Measurements from ENCODE around the gene MRPL43.
A peak's percentile ranks its signal among the peaks of the same experiment; 100 is the strongest.

Gene MRPL43

GRCh38 chr10:100998183-100998990 lies 11.1 kb upstream of the MRPL43 start:
- H3K36me3 ChIP-seq (ENCODE audit: control insufficient read depth in 5 of 5, insufficient read depth in 5 of 5, low read length in 5 of 5), result peaks cover 0 to 20% (median 11%) of the 10 kb centered on the region in 5 donors
- peak overlapping the region; percentile 69 to 99 (median 92) for H3K9ac ChIP-seq (ENCODE audit: low read length in 5 of 5)
- no peaks in the 10 kb centered on the region for H3K27me3 ChIP-seq (ENCODE audit: control insufficient read depth in 5 of 5, insufficient read depth in 4 of 5, low read length in 5 of 5)
- peak overlapping the region; percentile 72 to 93 (median 88) for H3K4me3 ChIP-seq (ENCODE audit: low read depth in 1 of 5, low read length in 5 of 5)
- H3K27ac ChIP-seq (ENCODE audit: low read depth, low read length), result peak overlapping the region; percentile 91
- no peaks in the 10 kb centered on the region for H3K9me3 ChIP-seq (ENCODE audit: control insufficient read depth in 5 of 5, low read length in 5 of 5)
- H3K4me1 ChIP-seq (ENCODE audit: control insufficient read depth in 5 of 5, insufficient read depth in 5 of 5, low read length in 5 of 5), result peaks cover 16 to 64% (median 54%) of the 10 kb centered on the region in 5 donors

GRCh38 chr10:100997360-100998182 lies 10.3 kb upstream of the MRPL43 start:
- peaks cover 16 to 56% (median 49%) of the 10 kb centered on the region in 5 donors for H3K4me1 ChIP-seq (ENCODE audit: control insufficient read depth in 5 of 5, insufficient read depth in 5 of 5, low read length in 5 of 5)
- H3K36me3 ChIP-seq (ENCODE audit: control insufficient read depth in 5 of 5, insufficient read depth in 5 of 5, low read length in 5 of 5), result peaks cover 0 to 17% (median 9%) of the 10 kb centered on the region in 5 donors
- peak overlapping the region; percentile 69 to 93 (median 75) for H3K4me3 ChIP-seq (ENCODE audit: low read depth in 1 of 5, low read length in 5 of 5)
- no peaks in the 10 kb centered on the region for H3K9me3 ChIP-seq (ENCODE audit: control insufficient read depth in 5 of 5, low read length in 5 of 5)
- H3K9ac ChIP-seq (ENCODE audit: low read length in 5 of 5), result peak overlapping the region; percentile 69 to 99 (median 92)
- H3K27ac ChIP-seq (ENCODE audit: low read depth, low read length), result peak overlapping the region; percentile 91
- H3K27me3 ChIP-seq (ENCODE audit: control insufficient read depth in 5 of 5, insufficient read depth in 4 of 5, low read length in 5 of 5), result no peaks in the 10 kb centered on the region

GRCh38 chr10:100996678-100997359 lies 9.5 kb upstream of the MRPL43 start:
- H3K27ac ChIP-seq (ENCODE audit: low read depth, low read length), result peak overlapping the region; percentile 91
- H3K4me1 ChIP-seq (ENCODE audit: control insufficient read depth in 5 of 5, insufficient read depth in 5 of 5, low read length in 5 of 5), result peaks cover 11 to 48% (median 41%) of the 10 kb centered on the region in 5 donors
- H3K36me3 ChIP-seq (ENCODE audit: control insufficient read depth in 5 of 5, insufficient read depth in 5 of 5, low read length in 5 of 5), result peaks cover 0 to 12% (median 7%) of the 10 kb centered on the region in 5 donors
- peak overlapping the region in 4 of 5 donors; percentile 76 to 99 (median 94) for H3K9ac ChIP-seq (ENCODE audit: low read length in 5 of 5)
- H3K27me3 ChIP-seq (ENCODE audit: control insufficient read depth in 5 of 5, insufficient read depth in 4 of 5, low read length in 5 of 5), result no peaks in the 10 kb centered on the region
- peak overlapping the region; percentile 55 to 93 (median 75) for H3K4me3 ChIP-seq (ENCODE audit: low read depth in 1 of 5, low read length in 5 of 5)
- H3K9me3 ChIP-seq (ENCODE audit: control insufficient read depth in 5 of 5, low read length in 5 of 5), result no peaks in the 10 kb centered on the region

GRCh38 chr10:100995181-100995580 lies 7.9 kb upstream of the MRPL43 start:
- H3K4me3 ChIP-seq (ENCODE audit: low read depth in 1 of 5, low read length in 5 of 5), result no peak overlapping the region
- peaks cover 0 to 26% (median 19%) of the 10 kb centered on the region in 5 donors for H3K36me3 ChIP-seq (ENCODE audit: control insufficient read depth in 5 of 5, insufficient read depth in 5 of 5, low read length in 5 of 5)
- no peak overlapping the region for H3K27ac ChIP-seq (ENCODE audit: low read depth, low read length)
- H3K27me3 ChIP-seq (ENCODE audit: control insufficient read depth in 5 of 5, insufficient read depth in 4 of 5, low read length in 5 of 5), result no peaks in the 10 kb centered on the region
- H3K9ac ChIP-seq (ENCODE audit: low read length in 5 of 5), result no peak overlapping the region
- H3K9me3 ChIP-seq (ENCODE audit: control insufficient read depth in 5 of 5, low read length in 5 of 5), result no peaks in the 10 kb centered on the region
- peaks cover 3 to 32% (median 26%) of the 10 kb centered on the region in 5 donors for H3K4me1 ChIP-seq (ENCODE audit: control insufficient read depth in 5 of 5, insufficient read depth in 5 of 5, low read length in 5 of 5)

GRCh38 chr10:100993986-100994708 lies 6.8 kb upstream of the MRPL43 start:
- Histone ChIP-seq H3K4me3 (ENCODE audit: low read depth in 1 of 5, low read length in 5 of 5) (no peak overlapping the region), H3K9me3 (ENCODE audit: control insufficient read depth in 5 of 5, low read length in 5 of 5) (no peaks in the 10 kb centered on the region), H3K4me1 (ENCODE audit: control insufficient read depth in 5 of 5, insufficient read depth in 5 of 5, low read length in 5 of 5) (peaks cover 3 to 29% (median 23%) of the 10 kb centered on the region in 5 donors), H3K9ac (ENCODE audit: low read length in 5 of 5) (no peak overlapping the region), H3K36me3 (ENCODE audit: control insufficient read depth in 5 of 5, insufficient read depth in 5 of 5, low read length in 5 of 5) (peaks cover 0 to 34% (median 22%) of the 10 kb centered on the region in 5 donors), H3K27me3 (ENCODE audit: control insufficient read depth in 5 of 5, insufficient read depth in 4 of 5, low read length in 5 of 5) (no peaks in the 10 kb centered on the region), H3K27ac (ENCODE audit: low read depth, low read length) (no peak overlapping the region)

GRCh38 chr10:100989088-100989487 lies 1.8 kb upstream of the MRPL43 start:
- H3K36me3 ChIP-seq (ENCODE audit: control insufficient read depth in 5 of 5, insufficient read depth in 5 of 5, low read length in 5 of 5), result peaks cover 0 to 49% (median 23%) of the 10 kb centered on the region in 5 donors
- no peak overlapping the region for H3K4me3 ChIP-seq (ENCODE audit: low read depth in 1 of 5, low read length in 5 of 5)
- no peak overlapping the region for H3K9ac ChIP-seq (ENCODE audit: low read length in 5 of 5)
- H3K9me3 ChIP-seq (ENCODE audit: control insufficient read depth in 5 of 5, low read length in 5 of 5), result no peaks in the 10 kb centered on the region
- H3K4me1 ChIP-seq (ENCODE audit: control insufficient read depth in 5 of 5, insufficient read depth in 5 of 5, low read length in 5 of 5), result peaks cover 8 to 26% (median 23%) of the 10 kb centered on the region in 5 donors
- no peak overlapping the region for H3K27ac ChIP-seq (ENCODE audit: low read depth, low read length)
- H3K27me3 ChIP-seq (ENCODE audit: control insufficient read depth in 5 of 5, insufficient read depth in 4 of 5, low read length in 5 of 5), result no peaks in the 10 kb centered on the region

GRCh38 chr10:100988166-100988565 lies 869 bp upstream of the MRPL43 start:
- Histone ChIP-seq H3K9me3 (ENCODE audit: control insufficient read depth in 5 of 5, low read length in 5 of 5) (no peaks in the 10 kb centered on the region), H3K9ac (ENCODE audit: low read length in 5 of 5) (peak overlapping the region in 3 of 5 donors; percentile 8 to 93 (median 89)), H3K27me3 (ENCODE audit: control insufficient read depth in 5 of 5, insufficient read depth in 4 of 5, low read length in 5 of 5) (no peaks in the 10 kb centered on the region), H3K4me3 (ENCODE audit: low read depth in 1 of 5, low read length in 5 of 5) (peak overlapping the region; percentile 87 to 96 (median 93)), H3K4me1 (ENCODE audit: control insufficient read depth in 5 of 5, insufficient read depth in 5 of 5, low read length in 5 of 5) (peaks cover 8 to 26% (median 23%) of the 10 kb centered on the region in 5 donors), H3K27ac (ENCODE audit: low read depth, low read length) (no peak overlapping the region), H3K36me3 (ENCODE audit: control insufficient read depth in 5 of 5, insufficient read depth in 5 of 5, low read length in 5 of 5) (peaks cover 0 to 48% (median 22%) of the 10 kb centered on the region in 5 donors)

GRCh38 chr10:100987685-100988049 lies 370 bp upstream of the MRPL43 start:
- Histone ChIP-seq H3K9me3 (ENCODE audit: control insufficient read depth in 5 of 5, low read length in 5 of 5) (no peaks in the 10 kb centered on the region), H3K36me3 (ENCODE audit: control insufficient read depth in 5 of 5, insufficient read depth in 5 of 5, low read length in 5 of 5) (peaks cover 0 to 50% (median 24%) of the 10 kb centered on the region in 5 donors), H3K4me3 (ENCODE audit: low read depth in 1 of 5, low read length in 5 of 5) (peak overlapping the region; percentile 87 to 96 (median 93)), H3K27ac (ENCODE audit: low read depth, low read length) (peak overlapping the region; percentile 74), H3K9ac (ENCODE audit: low read length in 5 of 5) (peak overlapping the region in 4 of 5 donors; percentile 77 to 93 (median 88)), H3K27me3 (ENCODE audit: control insufficient read depth in 5 of 5, insufficient read depth in 4 of 5, low read length in 5 of 5) (no peaks in the 10 kb centered on the region), H3K4me1 (ENCODE audit: control insufficient read depth in 5 of 5, insufficient read depth in 5 of 5, low read length in 5 of 5) (peaks cover 8 to 26% (median 23%) of the 10 kb centered on the region in 5 donors)

- no peaks in the 10 kb centered on the region for H3K27me3 ChIP-seq (ENCODE audit: control insufficient read depth in 5 of 5, insufficient read depth in 4 of 5, low read length in 5 of 5)
- H3K4me1 ChIP-seq (ENCODE audit: control insufficient read depth in 5 of 5, insufficient read depth in 5 of 5, low read length in 5 of 5), result peaks cover 8 to 26% (median 23%) of the 10 kb centered on the region in 5 donors
- peak overlapping the region; percentile 74 for H3K27ac ChIP-seq (ENCODE audit: low read depth, low read length)
- peak overlapping the region in 4 of 5 donors; percentile 77 to 93 (median 88) for H3K9ac ChIP-seq (ENCODE audit: low read length in 5 of 5)
- H3K9me3 ChIP-seq (ENCODE audit: control insufficient read depth in 5 of 5, low read length in 5 of 5), result no peaks in the 10 kb centered on the region
- peaks cover 0 to 59% (median 29%) of the 10 kb centered on the region in 5 donors for H3K36me3 ChIP-seq (ENCODE audit: control insufficient read depth in 5 of 5, insufficient read depth in 5 of 5, low read length in 5 of 5)
- peak overlapping the region; percentile 87 to 96 (median 93) for H3K4me3 ChIP-seq (ENCODE audit: low read depth in 1 of 5, low read length in 5 of 5)
These were observed 710 bp downstream of the MRPL43 start for GRCh38 chr10:100986623-100986951.
